ENCODE results near the gene BCL2. TPM values are rescaled to one million over a fixed set of nuclear protein-coding genes. Genes with fewer than 3 reads are reported as not detected.

Gene BCL2
- total and polyA plus RNA-seq, 9 donors: 13.7 to 43.9 (median 35.7) TPM

DNA sequence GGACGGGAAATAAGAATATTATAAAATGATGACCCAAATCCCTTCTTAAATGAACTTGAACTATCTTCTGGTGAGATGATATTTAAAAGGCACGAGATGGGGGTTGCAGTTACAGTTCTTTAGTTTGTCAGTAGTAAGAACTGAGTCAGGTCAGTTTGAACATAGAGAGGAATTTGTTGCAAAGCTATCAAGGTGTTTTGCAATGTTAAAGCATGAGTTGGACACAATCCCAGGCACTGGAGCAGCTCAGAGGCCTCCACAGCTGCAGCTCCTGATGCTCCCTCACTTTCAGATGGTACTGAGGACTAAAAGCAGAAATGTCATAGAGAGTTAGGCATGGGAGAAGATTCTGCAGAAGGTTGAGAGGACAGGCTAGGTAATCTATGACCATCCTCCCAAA lies 236.0 kb downstream of the BCL2 start:
- no peaks in the 10 kb centered on the region for H3K9me3 ChIP-seq
- H3K27me3 ChIP-seq: no peaks in the 10 kb centered on the region
- H3K36me3 ChIP-seq: no peaks in the 10 kb centered on the region
- DNase-seq: no peak
- 82 to 89% (median 85%) methylated on average over 2 of the region's 2 CpGs for WGBS, 3 donors
- intact Hi-C loops (cut with DNase I): no loop called here
- H3K4me1 ChIP-seq (ENCODE audit: insufficient read depth): no peaks in the 10 kb centered on the region
- no peak overlapping the region for H3K27ac ChIP-seq
- TF ChIP-seq, protein P1, sequence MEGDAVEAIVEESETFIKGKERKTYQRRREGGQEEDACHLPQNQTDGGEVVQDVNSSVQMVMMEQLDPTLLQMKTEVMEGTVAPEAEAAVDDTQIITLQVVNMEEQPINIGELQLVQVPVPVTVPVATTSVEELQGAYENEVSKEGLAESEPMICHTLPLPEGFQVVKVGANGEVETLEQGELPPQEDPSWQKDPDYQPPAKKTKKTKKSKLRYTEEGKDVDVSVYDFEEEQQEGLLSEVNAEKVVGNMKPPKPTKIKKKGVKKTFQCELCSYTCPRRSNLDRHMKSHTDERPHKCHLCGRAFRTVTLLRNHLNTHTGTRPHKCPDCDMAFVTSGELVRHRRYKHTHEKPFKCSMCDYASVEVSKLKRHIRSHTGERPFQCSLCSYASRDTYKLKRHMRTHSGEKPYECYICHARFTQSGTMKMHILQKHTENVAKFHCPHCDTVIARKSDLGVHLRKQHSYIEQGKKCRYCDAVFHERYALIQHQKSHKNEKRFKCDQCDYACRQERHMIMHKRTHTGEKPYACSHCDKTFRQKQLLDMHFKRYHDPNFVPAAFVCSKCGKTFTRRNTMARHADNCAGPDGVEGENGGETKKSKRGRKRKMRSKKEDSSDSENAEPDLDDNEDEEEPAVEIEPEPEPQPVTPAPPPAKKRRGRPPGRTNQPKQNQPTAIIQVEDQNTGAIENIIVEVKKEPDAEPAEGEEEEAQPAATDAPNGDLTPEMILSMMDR (IDR thresholded peaks at IDR 0.05): no peak
- TF ChIP-seq EP300 (IDR thresholded peaks at IDR 0.05): no peak
- TF ChIP-seq POLR2A (IDR thresholded peaks at IDR 0.05): no peak
- H3K4me3 ChIP-seq: no peak overlapping the region

DNA sequence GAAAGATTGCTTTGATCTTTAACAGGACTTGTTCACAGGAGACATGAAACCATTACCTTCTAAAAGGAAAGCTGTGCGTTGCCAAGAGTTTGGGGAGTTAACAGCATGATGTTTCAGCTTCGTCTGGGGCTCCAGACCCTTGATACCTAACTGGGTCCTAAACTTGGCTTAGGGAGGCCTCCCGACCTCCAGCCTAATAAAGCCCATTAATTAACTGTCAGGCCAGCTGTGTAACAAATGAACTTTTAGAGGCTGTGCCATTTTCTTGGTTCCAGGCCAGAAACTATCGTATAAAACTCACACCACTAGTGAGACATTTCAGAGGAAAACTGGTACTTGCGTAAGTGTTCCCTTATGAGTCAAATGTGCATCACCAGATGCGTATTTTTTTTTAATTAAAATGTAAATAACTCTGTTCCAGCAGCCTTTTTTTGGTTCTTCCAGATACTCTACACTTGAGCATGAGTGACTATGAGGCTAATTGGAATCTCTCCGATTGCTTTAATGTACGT lies 236.5 kb downstream of the BCL2 start:
- no peak for DNase-seq
- no peak overlapping the region for H3K27ac ChIP-seq
- H3K9me3 ChIP-seq: no peaks in the 10 kb centered on the region
- no peak overlapping the region for H3K4me3 ChIP-seq
- H3K36me3 ChIP-seq: no peaks in the 10 kb centered on the region
- TF ChIP-seq EP300 (IDR thresholded peaks at IDR 0.05) (no peak), POLR2A (IDR thresholded peaks at IDR 0.05) (no peak)
- TF ChIP-seq, protein P1 (IDR thresholded peaks at IDR 0.05): no peak
- H3K4me1 ChIP-seq (ENCODE audit: insufficient read depth): no peaks in the 10 kb centered on the region
- 74 to 83% (median 78%) methylated on average over 8 of the region's 8 CpGs for WGBS, 3 donors
- intact Hi-C loops (cut with DNase I): no loop called here
- no peaks in the 10 kb centered on the region for H3K27me3 ChIP-seq

DNA sequence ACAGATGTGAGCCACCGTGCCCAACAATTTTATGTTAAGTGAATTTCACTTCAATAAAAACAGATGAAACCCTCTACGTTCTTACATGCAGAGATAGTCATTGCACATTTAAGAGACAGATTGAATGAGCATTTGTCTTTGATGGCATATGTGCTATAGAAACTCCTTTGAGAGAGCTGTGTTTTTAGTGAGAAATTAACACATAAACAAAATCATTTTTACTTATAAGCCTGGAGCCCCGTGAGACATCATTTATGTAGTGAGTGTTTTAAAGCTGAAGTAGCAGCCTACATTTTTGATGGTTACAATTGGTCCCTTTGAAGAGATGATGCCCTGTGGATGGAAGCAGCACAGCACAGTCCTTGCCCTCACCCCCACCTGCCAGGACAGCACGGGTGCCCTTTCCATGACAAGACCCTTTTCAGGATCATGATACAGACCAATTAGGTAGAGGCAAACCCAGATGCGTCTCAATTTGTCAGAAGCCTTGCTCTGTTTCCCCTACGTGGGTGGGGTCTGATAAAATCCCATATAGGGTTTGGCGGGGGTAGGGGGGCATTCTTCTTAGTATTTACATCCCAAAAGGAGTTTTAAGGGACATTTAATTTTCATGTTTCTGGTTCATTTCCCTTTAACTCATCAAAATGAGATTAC lies 237.1 kb downstream of the BCL2 start:
- no peak for DNase-seq
- intact Hi-C loops (cut with DNase I): no loop called here
- WGBS, 3 donors: 79 to 82% (median 80%) methylated on average over 7 of the region's 7 CpGs

DNA sequence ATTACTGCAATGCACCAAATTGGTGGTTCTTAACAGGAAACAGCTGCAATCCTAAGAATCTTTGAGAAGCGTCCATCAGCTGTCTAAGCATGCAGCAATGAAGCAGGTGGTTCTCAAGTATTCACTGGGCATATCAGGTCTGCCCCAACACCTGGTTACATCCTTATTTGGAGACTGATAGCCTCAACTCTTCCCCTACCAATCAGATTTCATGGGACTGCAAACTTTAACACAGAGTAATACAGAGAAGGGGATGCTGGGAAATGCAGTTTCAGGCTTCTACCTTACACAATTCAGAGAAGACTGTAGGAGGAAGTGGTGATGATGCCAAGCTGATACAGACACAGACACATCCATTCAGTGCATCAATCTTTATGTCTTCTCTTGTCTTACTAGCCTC lies 240.5 kb downstream of the BCL2 start:
- H3K4me3 ChIP-seq: no peak overlapping the region
- DNase-seq: no peak
- WGBS, 3 donors: 75 to 89% (median 86%) methylated on average over 1 of the region's 1 CpG
- TF ChIP-seq, protein P1 (IDR thresholded peaks at IDR 0.05): no peak
- no peak for TF ChIP-seq POLR2A (IDR thresholded peaks at IDR 0.05)
- no peak for TF ChIP-seq EP300 (IDR thresholded peaks at IDR 0.05)
- H3K27me3 ChIP-seq: no peaks in the 10 kb centered on the region
- no peaks in the 10 kb centered on the region for H3K36me3 ChIP-seq
- no peaks in the 10 kb centered on the region for H3K4me1 ChIP-seq (ENCODE audit: insufficient read depth)
- intact Hi-C loops (cut with DNase I): no loop called here
- no peak overlapping the region for H3K27ac ChIP-seq
- H3K9me3 ChIP-seq: no peaks in the 10 kb centered on the region

More for the DNA sequence above, 237.1 kb downstream of the BCL2 start:
- Histone ChIP-seq H3K9me3 (no peaks in the 10 kb centered on the region), H3K4me3 (no peak overlapping the region), H3K36me3 (no peaks in the 10 kb centered on the region), H3K27me3 (no peaks in the 10 kb centered on the region), H3K27ac (no peak overlapping the region), H3K4me1 (ENCODE audit: insufficient read depth) (no peaks in the 10 kb centered on the region)
- no peak for TF ChIP-seq EP300 (IDR thresholded peaks at IDR 0.05)
- TF ChIP-seq, protein P1 (IDR thresholded peaks at IDR 0.05): no peak
- no peak for TF ChIP-seq POLR2A (IDR thresholded peaks at IDR 0.05)

Data from ovary (tissue), 9 donors.